Lung (tissue), 12 donors: ENCODE data around the gene CAMK2D. TPM values are rescaled to one million over a fixed set of nuclear protein-coding genes. Genes with fewer than 3 reads are reported as not detected.

Experiments
- ATAC-seq: fragments of 200-7000 bp; cut with Tn5 transposase; one replicate; pipeline ENCODE4 v1.9.1; 2020; ENCODE audit warnings: moderate number of reproducible peaks; ENCODE audit not compliant: insufficient read depth, low FRiP score
- DNase-seq, 3 donors: peaks; one replicate each; pipeline ENCODE4 v3.0.0-alpha.2; 2013 to 2017
- H3K27ac ChIP-seq, 2 donors: one replicate each; pipeline ENCODE4 v1.5.1; 2013; ENCODE audit warnings: mild to moderate bottlenecking in 2 of 2, moderate library complexity in 2 of 2, control low read depth in 1 of 2, inconsistent platforms in 1 of 2, low read depth in 1 of 2, low read length in 1 of 2
- H3K27me3 ChIP-seq, 3 donors: one replicate each; pipeline ENCODE4 v1.5.1; 2013; ENCODE audit warnings: low read length in 2 of 3; ENCODE audit not compliant: control insufficient read depth in 3 of 3, insufficient read depth in 3 of 3
- H3K36me3 ChIP-seq, 4 donors: one replicate each; pipeline ENCODE4 v1.5.1; 2013; ENCODE audit warnings: low read length in 4 of 4, mild to moderate bottlenecking in 1 of 4, moderate library complexity in 1 of 4; ENCODE audit not compliant: control insufficient read depth in 4 of 4, insufficient read depth in 4 of 4
- H3K4me1 ChIP-seq, 5 donors: one replicate each; pipeline ENCODE4 v1.5.1; 2013; ENCODE audit warnings: low read length in 5 of 5, mild to moderate bottlenecking in 2 of 5, moderate library complexity in 1 of 5; ENCODE audit not compliant: control insufficient read depth in 5 of 5, insufficient read depth in 5 of 5
- H3K4me3 ChIP-seq: one replicate; pipeline ENCODE4 v1.5.1; 2013; ENCODE audit warnings: mild to moderate bottlenecking, control low read depth, moderate library complexity
- H3K9ac ChIP-seq, 2 donors: one replicate each; pipeline ENCODE4 v1.5.1; 2013; ENCODE audit warnings: low read length in 2 of 2, control low read depth in 1 of 2; ENCODE audit not compliant: insufficient read depth in 1 of 2
- H3K9me3 ChIP-seq, 4 donors: one replicate each; pipeline ENCODE4 v1.5.1; 2013; ENCODE audit warnings: low read length in 3 of 4, mild to moderate bottlenecking in 1 of 4, moderate library complexity in 1 of 4; ENCODE audit not compliant: control insufficient read depth in 4 of 4, insufficient read depth in 3 of 4
- CTCF ChIP-seq: IDR thresholded peaks from 2 replicates; pipeline ENCODE4 v1.5.1; 2012; ENCODE audit warnings: mild to moderate bottlenecking; ENCODE audit errors: control extremely low read depth, extremely low read depth
- WGBS, 2 donors: extraction: QIAGEN DNeasy Blood & Tissue Kit; methylation state at CpG; one replicate each; pipeline ENCODE4 v1.1.7; 2013; 5-methylcytosine and 5-hydroxymethylcytosine counted together
- polyA plus RNA-seq, 2 donors: library from polyadenylated mRNA; stranded (reverse); fragments of 200-250 nt; gene quantifications; one replicate each; pipeline ENCODE4 v1.2.1, GENCODE V29; 2013
- total RNA-seq, 2 donors: library from RNA; depleted of rRNA in 1 of 2; stranded (reverse); fragments of >200 nt in 1 of 2; gene quantifications; one replicate each; pipeline ENCODE4 v1.2.1, GENCODE V29; 2014 to 2021
- donor health status: control.
- donor health status: control.
- donor health status: Bipolar disorder and iron deficiency.
- donor health status: healthy.
- donor health status: DM: yes; HTN: yes; CAD: no.

CAMK2D gene
- total and polyA plus RNA-seq, 4 donors: 11.9 to 98.2 (median 36.6) TPM

- Histone ChIP-seq H3K9ac (no peak overlapping the region), H3K4me3 (no peak overlapping the region), H3K9me3 (no peaks in the 10 kb centered on the region), H3K36me3 (peaks cover 2 to 21% (median 7%) of the 10 kb centered on the region in 4 donors), H3K4me1 (peaks cover 0 to 5% (median 0%) of the 10 kb centered on the region in 5 donors), H3K27ac (no peak overlapping the region), H3K27me3 (no peaks in the 10 kb centered on the region)
- ATAC-seq (no peak), DNase-seq (peak in 1 of 3 donors; percentile 4)
- 94 to 99% methylated on average over 1 of the region's 1 CpG for WGBS, 2 donors
- no peak for TF ChIP-seq CTCF
Measured at GRCh38 chr4:113502476-113502875, 259.1 kb downstream of the CAMK2D start.

DNA sequence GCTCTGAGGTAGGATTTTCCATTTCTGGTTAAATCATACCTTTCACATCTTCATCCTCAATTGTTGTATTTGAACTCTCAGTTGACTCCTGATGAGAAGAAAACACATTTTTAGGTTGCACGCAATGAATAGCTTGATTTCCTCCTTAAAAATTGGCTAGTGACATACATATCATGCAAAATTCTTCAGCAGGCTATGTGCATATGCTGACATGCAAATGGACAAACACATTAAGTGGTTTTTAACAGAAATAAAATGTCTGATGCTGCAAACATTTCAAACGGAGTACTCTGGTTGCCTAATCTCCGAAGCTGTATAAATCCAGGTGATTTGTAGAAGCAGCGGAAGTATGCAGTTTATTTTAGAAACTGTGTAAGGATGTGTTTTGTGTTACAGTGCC is 261.1 kb downstream of the CAMK2D start:
- no peak overlapping the region for H3K27ac ChIP-seq
- H3K4me3 ChIP-seq: no peak overlapping the region
- WGBS, 2 donors: 92 to 94% methylated on average over 4 of the region's 4 CpGs
- no peak overlapping the region for H3K9ac ChIP-seq
- peaks cover 0 to 4% (median 0%) of the 10 kb centered on the region in 4 donors for H3K9me3 ChIP-seq
- no peak for TF ChIP-seq CTCF
- ATAC-seq (no peak), DNase-seq (no peak)
- no peaks in the 10 kb centered on the region for H3K27me3 ChIP-seq
- peaks cover 0 to 5% (median 0%) of the 10 kb centered on the region in 5 donors for H3K4me1 ChIP-seq
- H3K36me3 ChIP-seq: peaks cover 7 to 31% (median 12%) of the 10 kb centered on the region in 4 donors

DNA sequence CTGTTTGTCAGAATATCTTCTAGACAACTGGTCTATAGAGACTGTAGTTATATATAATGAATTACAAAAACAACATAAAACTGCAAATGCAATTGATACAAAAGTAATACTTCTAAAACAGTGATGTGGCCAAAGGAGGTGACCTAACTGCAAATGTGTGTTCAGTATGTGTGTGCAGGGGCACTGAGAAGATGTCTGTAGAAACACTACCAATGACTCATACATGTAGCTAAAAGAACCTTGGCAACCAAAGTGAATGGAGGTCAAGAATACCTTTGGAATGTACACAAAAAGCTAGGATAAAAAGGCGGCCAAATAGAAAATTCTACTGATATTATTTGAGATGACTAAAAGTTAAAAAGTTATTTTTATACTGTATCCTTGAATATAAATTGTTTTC is 261.8 kb downstream of the CAMK2D start:
- H3K27ac ChIP-seq: no peak overlapping the region
- WGBS, 2 donors: 81 to 85% methylated on average over 1 of the region's 1 CpG
- peaks cover 0 to 4% (median 0%) of the 10 kb centered on the region in 4 donors for H3K9me3 ChIP-seq
- ATAC-seq (no peak), DNase-seq (peak in 1 of 3 donors; percentile 12)
- H3K4me1 ChIP-seq: peaks cover 0 to 5% (median 0%) of the 10 kb centered on the region in 5 donors
- peaks cover 4 to 30% (median 13%) of the 10 kb centered on the region in 4 donors for H3K36me3 ChIP-seq
- H3K9ac ChIP-seq: no peak overlapping the region
- H3K4me3 ChIP-seq: no peak overlapping the region
- H3K27me3 ChIP-seq: no peaks in the 10 kb centered on the region
- no peak for TF ChIP-seq CTCF

DNA sequence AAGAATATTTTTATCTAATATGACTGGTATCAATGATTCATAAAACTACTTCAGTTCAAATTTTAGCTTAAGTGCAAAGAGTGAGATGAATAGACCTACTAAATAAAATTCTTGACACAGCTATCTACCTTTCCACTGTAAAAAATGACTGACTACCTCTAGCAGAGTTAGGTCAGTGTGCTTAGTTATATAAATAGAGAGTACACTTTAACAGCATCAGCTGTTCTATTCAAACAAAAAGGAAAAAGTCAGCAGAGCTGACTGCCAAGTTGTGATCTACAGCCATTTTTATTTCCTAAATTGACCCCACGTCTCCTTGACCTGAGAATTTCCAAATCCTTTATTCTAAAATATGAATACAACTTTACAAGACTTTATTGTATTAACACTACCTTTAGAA is 262.4 kb downstream of the CAMK2D start:
- Histone ChIP-seq H3K9me3 (peaks cover 0 to 4% (median 0%) of the 10 kb centered on the region in 4 donors), H3K4me3 (no peak overlapping the region), H3K9ac (no peak overlapping the region), H3K27ac (no peak overlapping the region), H3K27me3 (no peaks in the 10 kb centered on the region), H3K4me1 (peaks cover 0 to 5% (median 0%) of the 10 kb centered on the region in 5 donors), H3K36me3 (peaks cover 4 to 30% (median 13%) of the 10 kb centered on the region in 4 donors)
- ATAC-seq (no peak), DNase-seq (no peak)
- TF ChIP-seq CTCF: no peak
- 90% methylated on average over 1 of the region's 1 CpG for WGBS, 2 donors
